HG03342 (cell line): ENCODE measurements around the gene SMARCE1.

ENCODE experiments used
- ATAC-seq: cut with Tn5 transposase; IDR thresholded peaks from one replicate; pipeline ENCODE4 v1.9.1; 2021; ENCODE audit warnings: mild to moderate bottlenecking, moderate library complexity; ENCODE audit not compliant: unreplicated experiment

SMARCE1 gene

GRCh38 chr17:40612599-40613244 lies 34.9 kb downstream of the SMARCE1 start:
- ATAC-seq = no peak

GRCh38 chr17:40611840-40612474 lies 35.7 kb downstream of the SMARCE1 start:
- ATAC-seq = no peak

GRCh38 chr17:40610359-40610758 lies 37.3 kb downstream of the SMARCE1 start:
- ATAC-seq = no peak

- no peak for ATAC-seq
Measured at GRCh38 chr17:40608061-40608581, 39.5 kb downstream of the SMARCE1 start.

- ATAC-seq = no peak
Measured at GRCh38 chr17:40607641-40608040, 40.0 kb downstream of the SMARCE1 start.

- no peak for ATAC-seq
Measured at GRCh38 chr17:40606548-40607353, 40.9 kb downstream of the SMARCE1 start.

GRCh38 chr17:40605306-40605705 lies 42.3 kb downstream of the SMARCE1 start:
- ATAC-seq = no peak

GRCh38 chr17:40604327-40605080 lies 43.1 kb downstream of the SMARCE1 start:
- no peak for ATAC-seq

GRCh38 chr17:40602445-40603443 lies 44.9 kb downstream of the SMARCE1 start:
- ATAC-seq = no peak

- no peak for ATAC-seq
Measured at GRCh38 chr17:40600486-40601046, 47.1 kb downstream of the SMARCE1 start.

GRCh38 chr17:40599468-40599763 lies 48.2 kb downstream of the SMARCE1 start:
- ATAC-seq = no peak

GRCh38 chr17:40598619-40599467 lies 48.8 kb downstream of the SMARCE1 start:
- ATAC-seq = peak; percentile 66

GRCh38 chr17:40598301-40598618 lies 49.4 kb downstream of the SMARCE1 start:
- ATAC-seq = no peak

GRCh38 chr17:40597556-40598300 lies 49.9 kb downstream of the SMARCE1 start:
- ATAC-seq = no peak

- ATAC-seq = no peak
Measured at GRCh38 chr17:40597156-40597555, 50.5 kb downstream of the SMARCE1 start.

- no peak for ATAC-seq
Measured at GRCh38 chr17:40596261-40596919, 51.2 kb downstream of the SMARCE1 start.

GRCh38 chr17:40590742-40591141 lies 56.9 kb downstream of the SMARCE1 start:
- ATAC-seq = no peak

GRCh38 chr17:40588552-40588951 lies 59.1 kb downstream of the SMARCE1 start:
- ATAC-seq = no peak
